GM21526 (cell line): Measurements from ENCODE around the gene SLC38A10.
A peak's percentile ranks its signal among the peaks of the same experiment; 100 is the strongest.

Source experiments
- ATAC-seq: cut with Tn5 transposase; IDR thresholded peaks from one replicate; pipeline ENCODE4 v1.9.1; 2021; ENCODE audit warnings: moderate library complexity; ENCODE audit not compliant: unreplicated experiment, low FRiP score

Gene SLC38A10

DNA sequence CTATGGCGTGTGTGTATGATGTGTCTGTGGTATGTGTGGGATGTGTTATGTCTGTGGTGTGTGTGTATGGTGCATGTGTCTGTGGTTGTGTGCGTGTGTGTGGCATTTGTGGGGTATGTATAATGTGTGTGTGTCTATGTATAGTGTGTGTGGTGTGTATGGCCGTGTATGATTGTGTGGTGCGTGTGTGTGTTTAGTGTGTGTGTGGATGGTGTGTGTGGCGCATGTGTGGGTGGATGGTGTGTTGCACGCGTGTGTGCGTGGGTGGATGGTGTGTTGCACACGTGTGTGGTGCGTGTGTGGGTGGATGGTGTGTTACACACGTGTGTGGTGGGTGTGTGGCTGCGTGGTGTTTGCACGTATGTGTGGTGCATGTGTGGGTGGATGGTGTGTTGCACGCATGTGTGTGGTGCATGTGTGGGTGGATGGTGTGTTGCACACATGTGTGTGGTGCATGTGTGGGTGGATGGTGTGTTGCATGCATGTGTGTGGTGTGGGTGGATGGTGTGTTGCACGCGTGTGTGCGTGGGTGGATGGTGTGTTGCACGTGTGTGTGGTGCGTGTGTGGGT is 5.6 kb upstream of the SLC38A10 start:
- no peak for ATAC-seq

DNA sequence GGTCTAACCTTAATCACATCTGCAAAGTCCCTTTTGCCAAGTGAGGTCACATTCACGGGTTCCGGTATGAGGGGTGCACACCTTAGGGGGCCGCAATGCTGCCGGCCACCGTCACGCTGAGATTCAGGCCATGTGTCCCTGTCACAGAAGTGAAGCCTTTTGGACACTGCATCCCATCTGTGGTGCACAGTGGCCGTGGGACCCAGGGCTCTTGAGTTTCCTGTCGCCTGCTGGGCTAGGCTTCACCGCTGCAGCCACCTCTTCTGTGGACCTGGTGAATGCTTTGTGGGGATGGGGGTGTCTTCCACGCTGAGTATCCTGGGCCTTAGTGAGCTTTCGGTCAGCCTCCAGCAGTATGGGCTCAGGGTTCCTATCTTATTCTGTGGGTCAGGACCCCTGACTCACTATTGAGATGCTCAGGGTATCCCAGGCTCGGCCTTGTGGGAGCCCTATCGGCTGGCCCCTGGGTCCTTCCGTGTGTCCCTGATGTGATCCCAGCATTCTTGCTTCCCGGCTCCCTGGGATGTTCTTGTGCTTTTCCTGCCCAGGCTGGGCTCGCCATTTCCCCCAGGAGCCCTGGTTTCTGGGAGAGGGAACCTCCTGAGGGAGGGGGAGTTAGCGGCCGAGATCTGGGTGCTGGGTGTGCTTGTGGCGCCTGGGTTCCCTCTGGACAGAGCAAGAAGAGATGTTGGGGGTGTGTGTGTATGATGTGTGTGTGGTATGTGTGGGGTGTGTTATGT is 4.9 kb upstream of the SLC38A10 start:
- ATAC-seq = no peak

DNA sequence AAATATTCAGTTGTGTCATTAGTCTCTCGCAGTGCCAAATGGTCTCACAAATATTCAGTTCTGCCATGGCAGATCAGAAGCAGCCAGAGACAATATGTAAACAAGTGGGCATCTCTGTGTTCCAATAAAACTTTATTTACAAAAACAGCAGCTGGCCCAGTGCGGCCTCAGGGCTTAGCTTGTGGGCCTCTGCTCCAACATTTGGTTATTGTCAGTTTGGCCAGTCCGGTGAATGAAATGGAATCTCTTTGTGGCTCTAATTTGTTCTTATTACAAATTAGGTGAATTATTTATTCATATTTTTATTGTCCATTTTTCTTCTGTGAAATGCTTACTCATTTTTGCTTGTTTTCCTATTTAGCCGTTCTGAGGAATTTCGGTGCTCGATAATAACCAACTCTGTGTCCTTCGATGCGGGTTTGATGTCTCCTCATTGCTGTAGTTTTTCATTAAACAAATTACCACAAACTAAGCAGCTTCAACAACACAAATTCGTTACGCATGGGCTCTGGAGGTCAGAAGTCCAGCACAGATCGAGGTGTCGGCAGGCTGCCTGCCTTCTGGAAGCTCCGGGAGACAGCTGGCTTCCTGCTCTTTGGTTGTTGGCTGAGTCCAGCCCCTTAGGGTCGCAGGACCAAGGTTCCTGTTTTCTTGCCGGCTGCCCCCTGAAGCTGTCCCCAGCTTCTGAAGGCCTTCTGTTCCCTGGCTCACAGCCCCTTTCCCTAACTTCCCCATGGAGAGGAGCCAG is 4.1 kb upstream of the SLC38A10 start:
- ATAC-seq = no peak

DNA sequence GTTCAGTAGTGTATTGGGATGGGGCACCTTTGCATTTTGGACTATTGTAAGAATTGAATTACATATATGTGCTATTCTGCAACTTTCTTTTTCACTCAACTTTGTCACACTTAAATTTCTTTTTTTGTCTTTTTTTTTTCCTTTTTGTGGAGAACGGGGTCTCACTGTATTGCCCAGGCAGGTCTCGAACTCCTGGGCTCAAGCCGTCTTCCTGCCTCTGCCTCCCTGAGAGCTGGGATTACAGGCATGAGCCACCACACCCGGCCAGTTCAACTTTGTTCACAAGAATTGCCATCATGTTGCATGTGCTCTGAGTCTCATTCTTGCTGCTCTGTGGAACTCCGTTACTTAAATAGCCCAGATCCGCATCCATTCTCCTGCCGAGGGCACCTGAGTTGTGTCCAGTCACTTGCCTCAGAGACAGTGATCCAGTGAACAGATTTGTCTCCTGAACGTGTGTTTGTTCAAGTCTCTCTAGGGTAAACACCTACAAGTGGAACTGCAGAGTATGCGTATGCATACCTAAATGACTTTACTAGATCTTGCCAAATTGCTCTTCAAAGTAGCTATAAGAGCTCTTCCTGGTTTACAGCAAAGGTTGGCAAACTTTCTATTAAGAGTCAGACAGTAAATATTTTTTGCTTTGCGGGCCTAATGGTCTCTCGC is 3.4 kb upstream of the SLC38A10 start:
- no peak for ATAC-seq

DNA sequence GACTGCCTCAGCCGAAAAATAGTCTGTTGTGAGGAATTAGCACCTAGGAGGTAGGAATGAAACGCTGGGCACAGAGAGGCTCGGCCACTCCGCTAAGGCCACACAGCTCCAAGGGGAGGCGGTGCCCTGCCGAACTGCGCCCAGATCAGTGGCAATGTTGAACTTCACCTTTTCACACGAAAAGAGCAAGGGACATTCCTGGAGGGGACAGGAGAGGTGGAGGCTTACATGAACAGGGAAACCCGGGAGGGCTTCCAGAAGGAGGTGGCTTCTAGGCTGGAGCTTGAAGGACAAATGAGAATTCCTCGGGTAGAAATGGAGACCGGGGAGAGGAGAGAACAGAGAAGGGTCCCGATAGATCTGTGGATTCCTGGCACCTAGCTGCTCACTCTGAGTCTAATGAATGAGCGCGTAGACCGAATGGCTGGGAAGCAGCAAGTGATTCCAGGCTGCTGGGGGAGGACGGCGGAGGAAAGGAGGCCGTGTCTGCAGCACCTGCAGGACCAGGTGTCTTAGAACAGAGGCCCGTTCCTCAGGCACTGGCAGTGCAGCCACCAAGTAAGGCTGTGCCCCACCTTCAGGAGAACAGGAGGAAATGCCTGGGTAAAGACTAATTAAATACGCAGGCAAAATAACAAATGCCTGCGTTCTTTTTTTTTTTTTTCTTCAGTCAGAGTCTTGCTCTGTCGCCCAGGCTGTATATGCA is 722 bp upstream of the SLC38A10 start:
- ATAC-seq = no peak

DNA sequence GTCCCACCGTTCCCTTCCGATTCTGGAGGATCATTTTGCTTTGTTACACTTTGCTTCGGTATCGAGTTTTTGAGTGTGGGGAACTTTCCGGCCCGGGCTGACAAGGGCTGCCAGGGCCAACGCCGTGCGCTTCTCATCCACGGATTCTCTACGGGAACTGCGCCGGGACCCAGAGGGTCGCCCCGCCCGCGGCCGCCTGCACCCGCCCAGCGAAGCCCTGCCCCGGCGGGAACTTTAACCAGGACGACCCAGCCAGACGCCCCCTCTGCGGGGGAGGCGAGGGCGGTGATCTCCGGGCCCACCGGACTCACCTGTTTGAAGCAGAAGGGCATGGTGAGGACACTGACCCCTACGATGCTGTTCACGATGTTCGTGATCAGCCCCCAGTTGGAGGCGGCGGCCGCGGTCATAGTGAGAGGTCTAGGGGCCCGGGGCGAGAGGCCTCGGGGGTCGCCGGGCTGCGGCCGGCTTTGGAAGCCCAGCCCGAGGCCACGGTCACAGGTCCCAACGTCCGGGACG is 536 bp downstream of the SLC38A10 start:
- peak; percentile 22 for ATAC-seq

DNA sequence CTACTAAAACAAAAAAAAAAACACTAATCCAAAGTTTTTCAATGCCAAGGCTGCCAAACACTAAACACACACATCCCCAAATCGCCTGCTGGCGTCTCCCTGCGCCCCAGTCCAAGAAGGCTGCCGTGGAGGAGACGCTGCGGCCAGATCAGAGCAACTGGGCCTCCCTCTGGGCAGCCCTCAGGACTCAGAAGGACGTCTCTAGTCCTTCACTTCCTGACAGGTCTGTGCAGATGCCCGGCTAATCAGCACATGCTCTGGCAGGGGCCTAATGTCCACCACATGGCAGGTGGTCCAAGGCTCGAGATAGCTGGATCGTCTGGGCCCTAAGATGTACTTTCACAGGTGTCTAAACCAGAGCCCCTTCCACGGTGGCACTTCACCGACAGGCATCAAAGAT is 2.7 kb downstream of the SLC38A10 start:
- no peak for ATAC-seq

DNA sequence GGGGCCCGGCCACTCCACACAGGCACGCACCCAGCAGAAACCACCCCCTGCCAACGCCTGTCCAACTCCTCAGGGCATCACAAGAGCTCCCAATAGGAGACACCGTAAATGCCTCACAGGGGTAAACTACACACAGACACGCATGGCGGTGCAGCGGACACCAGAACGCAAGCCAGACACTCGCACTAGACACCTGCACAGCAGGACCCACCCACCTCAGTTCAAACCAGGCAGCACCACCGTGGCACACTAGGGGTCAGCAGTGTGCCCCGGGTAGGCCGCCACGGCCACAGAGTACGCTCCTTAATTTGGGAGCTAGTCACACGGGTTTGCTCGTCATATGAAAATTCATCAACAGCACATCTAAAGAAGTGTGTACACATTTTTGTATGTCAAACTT is 3.4 kb downstream of the SLC38A10 start:
- ATAC-seq = no peak

DNA sequence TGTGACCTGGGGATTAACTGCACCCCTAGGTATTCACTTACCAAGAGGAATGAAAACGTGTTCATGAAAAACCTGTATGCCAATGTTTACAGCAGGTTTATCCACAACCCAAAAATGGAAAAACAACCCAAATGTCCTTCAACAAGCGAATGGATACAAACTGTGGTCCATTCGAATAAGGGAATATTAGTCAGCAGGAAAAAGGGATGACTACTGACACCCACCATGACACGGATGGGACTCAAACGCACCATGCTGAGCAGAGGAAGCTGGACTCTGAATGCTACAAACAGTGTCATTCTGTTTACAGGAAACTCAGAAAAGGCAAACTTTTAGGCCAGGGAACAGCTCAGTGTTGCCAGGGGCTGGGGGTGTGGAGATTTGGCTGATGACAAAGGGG is 4.9 kb downstream of the SLC38A10 start:
- ATAC-seq = no peak

DNA sequence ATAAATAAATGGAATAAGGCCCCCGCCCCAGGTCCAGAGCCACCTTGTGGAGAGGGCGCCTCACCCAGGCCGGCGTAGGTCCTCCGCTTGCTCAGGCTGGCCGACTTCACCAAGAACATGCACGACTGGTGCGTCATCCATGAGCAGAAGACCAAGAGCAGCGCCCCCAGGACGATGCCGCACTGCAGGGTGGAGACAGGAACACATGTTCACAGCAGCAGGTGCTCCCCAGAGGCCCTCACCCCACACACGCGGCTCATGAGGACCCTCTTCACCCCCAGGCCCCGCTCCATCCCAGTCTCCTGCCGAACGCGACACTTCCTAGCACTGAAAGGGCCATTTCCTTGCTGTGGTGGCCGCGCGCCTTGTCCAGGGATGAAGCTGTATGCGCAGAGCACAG is 5.5 kb downstream of the SLC38A10 start:
- ATAC-seq = no peak

DNA sequence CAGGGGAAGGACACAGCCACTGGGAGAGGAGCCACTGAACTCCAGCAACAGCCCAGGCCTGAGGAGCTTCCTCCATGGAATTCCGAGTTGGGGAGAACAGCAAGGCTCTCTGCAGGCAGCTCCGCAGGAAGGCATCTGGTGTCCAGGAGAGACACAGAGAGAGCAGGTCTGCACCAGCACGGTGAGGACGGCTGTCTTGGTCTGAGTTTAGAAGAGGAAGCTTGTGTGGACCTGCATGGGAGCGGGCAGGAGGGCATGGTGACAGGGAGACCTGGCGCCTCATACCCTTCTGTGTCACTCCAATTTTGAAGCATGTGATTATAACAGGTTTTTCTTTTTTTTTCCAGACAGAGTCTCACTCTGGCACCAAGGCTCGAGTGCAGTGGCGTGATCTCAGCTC is 6.4 kb downstream of the SLC38A10 start:
- ATAC-seq = no peak

DNA sequence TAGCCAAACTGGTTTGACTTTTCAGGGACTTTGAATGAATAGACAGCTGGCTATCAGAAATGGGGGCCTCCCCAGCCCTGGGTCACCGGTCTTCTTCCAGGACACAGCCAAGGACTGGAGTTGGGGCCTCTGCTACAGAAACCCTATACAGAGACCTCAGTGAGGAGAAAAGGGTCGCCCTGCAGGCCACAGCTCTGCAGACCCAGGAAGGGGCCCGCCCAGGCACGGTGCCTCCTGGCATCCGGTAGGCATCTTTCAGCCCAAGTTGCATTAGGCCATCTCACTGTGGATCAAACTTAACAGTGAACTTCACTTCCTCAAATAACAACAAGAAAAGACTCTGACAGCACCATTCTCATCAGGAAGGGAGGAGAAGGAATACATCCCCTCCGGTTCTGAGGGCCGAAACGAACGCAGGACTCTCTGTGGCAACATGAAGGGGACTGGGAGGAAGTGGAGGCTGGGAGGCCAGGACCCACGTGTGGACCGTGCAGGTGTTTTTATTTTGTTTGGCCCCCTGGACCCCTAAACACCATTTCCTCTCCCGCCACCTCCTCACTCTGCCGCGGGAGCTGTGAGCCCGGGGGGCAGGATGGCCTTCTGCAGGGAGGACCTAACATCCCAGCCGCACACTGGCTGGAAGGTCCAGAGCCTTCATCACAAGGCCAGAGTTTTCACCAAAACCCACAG is 7.2 kb downstream of the SLC38A10 start:
- no peak for ATAC-seq

DNA sequence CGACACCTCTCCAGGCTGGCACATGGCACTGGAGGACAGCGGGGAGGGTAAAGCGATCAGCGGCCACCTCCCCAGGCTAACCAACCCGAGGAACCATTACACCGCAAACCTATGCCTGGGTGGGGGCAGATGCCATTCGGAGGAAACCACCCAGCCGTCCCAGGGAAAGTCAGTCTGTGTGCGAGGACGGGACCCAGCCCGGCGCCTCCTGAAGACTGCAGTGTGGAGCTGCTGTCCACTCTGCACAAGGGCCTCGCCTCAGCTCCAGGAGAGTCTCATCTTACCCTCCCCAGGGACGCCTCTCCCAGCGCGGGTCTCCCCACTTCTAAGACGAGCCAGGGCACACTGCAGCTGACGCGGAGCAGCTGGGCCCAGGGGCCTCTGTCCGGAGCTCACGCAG is 8.0 kb downstream of the SLC38A10 start:
- ATAC-seq = no peak

DNA sequence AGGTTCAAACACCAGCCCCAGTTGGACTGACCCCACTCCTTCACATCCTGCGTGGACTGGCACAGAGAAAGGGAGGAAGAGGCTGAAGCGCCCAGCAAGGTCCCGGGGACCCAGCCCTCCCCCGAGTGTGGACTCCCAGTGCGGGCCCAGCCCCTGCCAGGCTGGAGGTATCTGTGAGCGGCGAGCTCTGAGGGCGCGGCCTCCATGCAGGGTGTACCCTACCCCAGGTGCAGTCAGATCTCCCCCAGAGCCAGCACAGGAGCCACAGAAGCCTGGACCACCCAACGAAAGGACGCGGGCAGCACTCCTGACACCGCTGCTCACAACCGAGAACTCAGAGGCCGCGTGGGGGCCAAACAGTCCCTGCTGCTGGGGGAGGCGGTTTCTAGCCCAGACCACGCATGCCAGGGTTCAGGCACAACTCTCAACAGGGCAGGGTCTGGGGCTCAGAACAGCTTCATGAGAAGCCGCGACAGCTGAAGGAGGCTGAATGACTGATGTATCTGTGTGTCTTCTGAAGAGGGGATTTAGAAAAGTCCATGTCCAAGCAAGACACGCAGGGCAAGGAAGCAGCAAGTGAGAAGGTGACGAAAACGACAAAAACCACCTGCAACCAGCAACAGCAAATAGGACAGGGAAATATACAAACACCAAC is 8.5 kb downstream of the SLC38A10 start:
- ATAC-seq = no peak

DNA sequence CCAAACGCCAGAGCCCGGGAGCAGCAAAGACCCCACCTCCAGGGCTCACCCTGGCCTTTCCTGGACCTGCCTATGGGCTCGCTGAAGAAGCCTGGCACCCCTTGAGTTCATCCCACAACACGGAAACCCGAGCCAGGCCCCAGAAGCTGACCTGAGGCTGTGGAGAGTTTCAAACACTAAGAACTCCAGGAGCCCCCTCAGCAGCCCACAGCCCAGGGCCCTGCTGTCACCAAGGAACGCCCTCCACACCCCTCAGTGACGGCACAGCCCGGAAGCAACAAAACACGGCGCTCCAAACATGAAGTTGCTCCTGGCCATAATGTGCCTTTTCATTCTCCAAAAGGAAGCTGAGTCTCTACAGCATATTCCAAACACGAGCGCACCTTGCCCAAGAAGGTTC is 9.2 kb downstream of the SLC38A10 start:
- ATAC-seq = no peak

DNA sequence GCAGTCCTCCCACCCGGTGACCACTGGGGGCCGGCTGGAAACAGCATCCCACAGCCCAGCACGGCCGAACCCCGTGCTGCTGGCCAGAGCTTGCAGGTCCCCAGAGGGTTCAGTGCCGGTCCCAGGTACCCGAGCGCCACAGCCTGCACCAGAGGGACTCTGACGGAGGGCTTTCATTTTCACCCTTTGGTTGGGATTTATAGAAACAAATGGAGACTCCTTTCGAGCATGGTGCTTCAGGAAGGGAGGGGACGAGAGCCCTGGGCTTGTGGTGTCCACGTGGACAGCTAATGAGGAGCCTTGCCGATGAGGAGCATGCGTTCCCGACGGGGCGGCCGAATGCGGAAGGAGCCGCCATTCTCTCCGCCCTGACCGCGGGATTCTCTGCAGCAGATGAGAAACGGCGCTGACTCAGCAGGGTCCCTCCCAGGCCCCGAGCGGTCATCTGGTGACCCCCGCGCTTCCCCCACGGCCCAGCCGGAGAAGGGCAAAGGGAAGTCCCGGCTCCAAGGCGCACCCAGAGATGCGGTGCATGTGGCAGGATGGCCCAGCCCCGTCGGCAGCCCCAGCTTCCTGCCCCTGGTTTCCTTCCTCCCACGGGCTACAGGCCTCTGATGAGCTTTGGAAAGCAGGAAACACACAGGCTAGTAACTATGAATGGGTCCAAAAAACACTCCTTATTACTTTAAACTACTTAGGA is 9.8 kb downstream of the SLC38A10 start:
- no peak for ATAC-seq

DNA sequence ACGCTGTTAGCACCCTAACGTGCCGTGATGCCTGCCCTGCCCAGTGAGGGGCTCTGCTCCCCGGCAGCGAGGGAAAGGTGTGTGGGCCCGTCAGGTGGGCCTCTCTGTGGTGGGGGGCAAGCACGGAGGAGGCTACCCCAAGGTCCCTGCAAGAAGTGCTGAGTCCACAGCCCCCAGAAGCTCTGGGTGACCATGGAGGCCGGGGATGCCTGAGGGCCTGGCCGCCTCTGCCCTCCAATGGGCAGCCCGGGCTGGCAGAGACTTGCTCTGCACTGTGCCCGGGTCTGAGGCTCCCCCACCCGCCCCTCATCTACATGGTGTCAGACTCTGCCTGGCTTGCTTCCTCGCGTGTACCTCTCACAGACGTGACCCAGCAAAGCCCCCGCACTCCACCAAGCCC is 12.2 kb downstream of the SLC38A10 start:
- ATAC-seq = no peak

DNA sequence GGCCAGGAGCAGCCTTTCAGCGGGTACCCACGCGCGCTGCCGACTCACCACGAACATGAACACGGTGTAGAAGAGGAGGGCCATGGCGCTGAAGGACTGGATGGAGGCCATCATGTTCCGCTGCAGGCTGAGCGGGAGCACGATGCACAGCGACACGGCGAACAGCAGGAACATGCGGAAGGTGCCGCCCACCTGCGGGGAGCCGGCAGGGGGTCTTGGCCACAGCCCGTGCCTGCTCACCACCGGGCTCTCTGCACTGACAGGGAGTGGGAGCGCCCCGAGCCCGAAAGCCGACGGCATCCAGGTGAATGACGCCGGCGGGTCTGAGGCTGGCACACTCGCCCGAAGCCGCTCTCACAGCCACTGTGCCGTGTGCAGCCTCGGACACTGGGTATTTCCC is 13.0 kb downstream of the SLC38A10 start:
- no peak for ATAC-seq

DNA sequence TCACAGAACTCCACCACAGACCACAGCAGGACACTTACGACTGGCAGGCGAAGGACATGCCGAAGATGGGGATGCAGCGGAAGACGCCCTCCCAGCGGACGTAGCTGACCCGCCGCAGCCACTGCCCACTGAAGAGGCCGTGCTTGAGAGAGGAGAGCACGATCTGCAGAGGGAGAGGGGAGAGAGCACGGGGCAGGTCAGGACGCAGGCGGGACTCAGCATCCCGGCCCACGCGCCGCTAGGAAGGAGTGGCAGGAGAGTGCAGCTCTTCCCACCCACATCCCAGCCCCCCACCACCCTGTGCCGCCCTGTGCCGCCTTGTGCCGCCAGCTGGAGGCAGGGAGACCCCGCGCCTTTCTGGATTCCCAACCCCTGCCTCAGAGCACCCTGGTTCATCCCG is 14.5 kb downstream of the SLC38A10 start:
- no peak for ATAC-seq
